HG02870 (cell line): ENCODE data around the gene RBM8A.
A peak's percentile ranks its signal among the peaks of the same experiment; 100 is the strongest.

Source experiments
- ATAC-seq: cut with Tn5 transposase; IDR thresholded peaks from one replicate; pipeline ENCODE4 v1.9.1; 2021; ENCODE audit warnings: mild to moderate bottlenecking, moderate library complexity; ENCODE audit not compliant: unreplicated experiment

Gene RBM8A

GRCh38 chr1:145927063-145927886 lies at the start of gene RBM8A:
Gene RBM8A, minus strand, starts transcription at chr1:145927484. Its CDS starts 58 bp downstream, at chr1:145927426.
- peak; percentile 94 for ATAC-seq

GRCh38 chr1:145977016-145977415 lies 49.7 kb upstream of the RBM8A start:
- no peak for ATAC-seq

GRCh38 chr1:145975216-145975615 lies 47.9 kb upstream of the RBM8A start:
- ATAC-seq: no peak

GRCh38 chr1:145974721-145975120 lies 47.4 kb upstream of the RBM8A start:
- ATAC-seq: no peak

- no peak for ATAC-seq
These were observed 45.3 kb upstream of the RBM8A start for GRCh38 chr1:145972580-145972979.

- no peak for ATAC-seq
These were observed 40.0 kb upstream of the RBM8A start for GRCh38 chr1:145967288-145967687.

- ATAC-seq: no peak
These were observed 37.9 kb upstream of the RBM8A start for GRCh38 chr1:145965119-145965744.

- peak; percentile 90 for ATAC-seq
These were observed 37.2 kb upstream of the RBM8A start, which contains the start of the genes ANKRD34A and POLR3GL for GRCh38 chr1:145964328-145965118. Gene ANKRD34A, minus strand, starts transcription at chr1:145964575. Its CDS starts 2,816 bp downstream, at chr1:145961759. Gene POLR3GL, plus strand, starts transcription at chr1:145964690. Its CDS starts 10,176 bp downstream, at chr1:145974866.

- ATAC-seq: no peak
These were observed 36.2 kb upstream of the RBM8A start for GRCh38 chr1:145963265-145964019.

- no peak for ATAC-seq
These were observed 35.1 kb upstream of the RBM8A start for GRCh38 chr1:145962157-145963102.

- ATAC-seq: no peak
These were observed 34.3 kb upstream of the RBM8A start for GRCh38 chr1:145961425-145962156.

- no peak for ATAC-seq
These were observed 33.8 kb upstream of the RBM8A start for GRCh38 chr1:145961109-145961424.

- no peak for ATAC-seq
These were observed 33.3 kb upstream of the RBM8A start for GRCh38 chr1:145960468-145961108.

GRCh38 chr1:145959957-145960467 lies 32.7 kb upstream of the RBM8A start:
- ATAC-seq: no peak

GRCh38 chr1:145959333-145959732 lies 32.0 kb upstream of the RBM8A start:
- no peak for ATAC-seq

GRCh38 chr1:145958734-145959133 lies 31.4 kb upstream of the RBM8A start:
- no peak for ATAC-seq

GRCh38 chr1:145957443-145958319 lies 30.4 kb upstream of the RBM8A start, which contains the start of gene LIX1L:
Gene LIX1L, minus strand, starts transcription at chr1:145958017. Its CDS starts 90 bp downstream, at chr1:145957927.
- peak; percentile 89 for ATAC-seq
